Stimulated activated CD8-positive, alpha-beta memory T cell treated with anti-CD3 and anti-CD28 coated beads, Interleukin-7, amount 100 ng/mL, for 1 hour (primary cell): ENCODE results near the gene MAN2A2.

Experiments
- DNase-seq, 2 donors: peaks; one replicate each; pipeline ENCODE4 v3.0.0-alpha.2; 2020; ENCODE audit warnings: low read depth in 2 of 2

Gene MAN2A2

GRCh38 chr15:90902840-90903732 lies at the start of gene MAN2A2:
Gene MAN2A2, plus strand, starts transcription at chr15:90903302. Its CDS starts 906 bp downstream, at chr15:90904208.
- DNase-seq = peak; percentile 33 to 45

DNA sequence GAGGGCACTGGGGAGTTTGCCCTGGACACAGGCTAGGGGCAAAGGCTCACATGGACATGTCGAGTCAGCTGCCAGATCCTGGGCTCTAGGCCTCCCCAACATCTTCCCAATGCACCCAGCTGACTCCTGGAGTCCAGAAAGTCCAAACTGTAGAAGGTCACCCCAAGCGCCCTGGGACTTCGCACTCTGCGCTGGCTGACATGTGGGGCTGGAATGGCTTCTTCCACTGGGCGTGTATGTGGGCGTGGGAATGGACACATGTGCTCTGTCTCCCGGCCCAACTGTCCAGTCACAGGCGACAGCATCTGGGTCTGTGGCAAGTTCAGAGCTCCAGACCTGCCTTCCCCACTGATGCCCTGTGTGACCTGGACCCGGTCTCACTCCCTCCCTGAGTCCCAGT lies 48.0 kb upstream of the MAN2A2 start:
- DNase-seq = no peak

GRCh38 chr15:90857337-90857736 lies 45.8 kb upstream of the MAN2A2 start:
- no peak for DNase-seq

DNA sequence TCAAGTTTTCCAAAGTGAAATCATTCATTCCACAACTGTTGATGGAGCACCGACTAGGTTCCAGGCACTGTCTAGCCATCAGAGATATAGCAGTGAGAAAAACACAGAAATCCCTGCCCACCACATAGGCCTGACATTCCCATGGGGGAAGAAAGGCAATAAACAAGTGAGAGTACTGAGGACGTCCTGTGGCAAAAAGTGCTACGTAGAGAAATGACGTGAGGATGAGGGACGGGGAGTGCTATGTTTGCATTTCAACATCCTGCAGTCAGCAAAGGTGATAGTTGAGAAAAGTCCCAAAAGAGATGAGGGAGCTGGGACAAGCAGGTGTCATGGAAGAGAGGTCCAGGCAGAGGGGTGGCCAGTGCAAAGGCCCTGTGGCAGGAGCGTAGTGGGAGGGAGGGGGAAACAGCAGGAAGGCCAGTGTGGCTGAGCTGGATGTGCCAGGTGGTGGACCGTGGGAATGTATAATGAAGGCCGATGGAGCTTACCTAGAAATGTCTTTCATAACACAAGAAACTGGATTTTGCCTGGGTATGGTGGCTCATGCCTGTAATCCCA lies 45.1 kb upstream of the MAN2A2 start:
- DNase-seq = no peak

DNA sequence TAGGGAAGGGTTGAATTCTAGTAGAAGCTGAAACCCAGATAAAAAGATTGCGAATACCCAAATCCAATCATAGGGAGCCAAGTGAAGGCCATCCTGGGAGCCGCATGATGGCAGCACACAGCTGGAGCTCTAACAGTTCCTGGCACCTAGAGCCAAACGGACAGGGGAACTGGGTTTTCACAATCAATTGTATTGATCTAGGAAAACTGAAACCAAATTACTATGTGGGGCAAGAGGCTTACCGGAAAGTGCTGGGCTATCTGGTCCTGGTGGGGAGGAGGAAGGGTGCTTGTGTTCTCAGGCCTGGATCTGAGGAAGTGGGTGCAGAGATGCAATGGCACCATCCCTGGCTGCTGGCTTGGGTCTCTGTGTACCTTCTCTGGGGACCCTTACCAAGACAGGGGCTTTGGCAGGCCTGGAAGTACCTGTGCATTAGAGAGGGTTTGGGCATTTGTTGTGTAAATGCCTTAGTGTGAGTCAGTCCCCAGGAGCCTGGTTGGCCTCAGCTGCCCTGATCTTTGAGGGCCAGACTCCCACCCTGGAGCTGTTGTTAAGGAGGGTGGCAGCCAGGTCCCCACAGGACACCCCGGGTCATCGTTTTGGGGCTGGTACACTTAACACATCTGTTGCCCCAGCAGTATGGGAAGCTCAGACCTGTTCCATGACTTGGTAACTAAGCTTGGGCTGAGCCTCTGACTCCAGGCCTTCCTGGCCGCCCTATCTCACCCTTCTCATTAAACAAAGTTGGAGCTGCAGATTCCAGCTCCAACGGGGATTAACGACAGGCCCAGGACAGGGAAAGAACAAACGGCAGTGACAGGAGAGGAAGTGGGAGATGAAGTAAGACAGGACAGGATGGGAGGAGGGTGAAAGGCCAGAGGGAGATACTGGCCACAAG lies 43.6 kb upstream of the MAN2A2 start:
- DNase-seq = no peak

GRCh38 chr15:90860450-90860849 lies 42.7 kb upstream of the MAN2A2 start:
- no peak for DNase-seq

DNA sequence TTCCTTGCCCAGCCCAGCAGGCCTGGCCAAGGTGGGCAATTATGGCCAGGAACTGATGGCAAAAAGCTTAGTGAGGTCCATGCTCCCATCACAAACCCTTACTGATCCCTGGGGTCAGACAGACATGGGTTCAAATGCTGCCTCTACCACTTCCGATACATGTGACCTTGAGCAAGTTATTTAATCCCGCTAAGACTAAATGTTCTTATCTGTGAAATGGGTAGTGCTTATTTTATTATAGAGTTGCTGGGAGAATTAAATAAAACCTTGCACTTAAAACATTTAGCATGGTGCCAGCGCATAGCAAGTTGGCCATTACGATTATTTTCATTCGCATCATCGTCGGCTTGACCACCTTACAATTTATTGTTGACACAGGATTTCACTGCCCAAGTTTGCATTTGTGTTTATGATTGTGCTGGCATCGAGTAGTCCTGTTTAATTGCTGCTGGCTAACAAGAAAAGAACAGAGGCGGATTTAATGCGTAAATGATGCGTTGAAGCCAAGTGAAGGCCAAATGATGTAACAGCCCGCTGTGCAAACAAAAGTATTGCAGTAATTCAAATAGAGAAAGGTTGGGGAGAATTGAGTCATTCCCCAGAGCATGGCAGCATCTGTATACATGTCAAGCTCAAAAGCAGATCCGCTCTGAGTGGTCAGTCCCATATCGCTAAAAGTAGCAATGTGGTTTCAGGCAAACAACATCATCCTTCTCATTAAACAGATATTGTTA lies 42.0 kb upstream of the MAN2A2 start:
- no peak for DNase-seq

DNA sequence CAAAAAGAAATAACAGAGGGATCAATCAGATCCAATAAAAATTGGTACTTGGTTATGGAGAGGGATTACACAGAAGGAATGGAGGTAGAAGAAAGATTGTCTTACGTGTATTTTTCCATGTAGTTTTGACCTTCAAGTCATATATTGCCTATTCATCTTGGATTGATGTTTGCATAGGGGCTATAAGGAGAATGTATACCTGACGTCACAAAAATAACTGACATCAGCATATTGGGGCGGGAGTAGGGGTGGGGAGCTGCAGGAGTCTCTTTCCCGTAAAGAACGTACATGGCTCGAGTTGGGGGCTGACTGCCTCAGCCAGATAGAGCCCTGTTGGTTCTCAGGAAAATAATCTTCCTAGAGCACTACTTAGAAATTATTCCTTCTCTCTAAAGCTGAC lies 40.6 kb upstream of the MAN2A2 start:
- no peak for DNase-seq

DNA sequence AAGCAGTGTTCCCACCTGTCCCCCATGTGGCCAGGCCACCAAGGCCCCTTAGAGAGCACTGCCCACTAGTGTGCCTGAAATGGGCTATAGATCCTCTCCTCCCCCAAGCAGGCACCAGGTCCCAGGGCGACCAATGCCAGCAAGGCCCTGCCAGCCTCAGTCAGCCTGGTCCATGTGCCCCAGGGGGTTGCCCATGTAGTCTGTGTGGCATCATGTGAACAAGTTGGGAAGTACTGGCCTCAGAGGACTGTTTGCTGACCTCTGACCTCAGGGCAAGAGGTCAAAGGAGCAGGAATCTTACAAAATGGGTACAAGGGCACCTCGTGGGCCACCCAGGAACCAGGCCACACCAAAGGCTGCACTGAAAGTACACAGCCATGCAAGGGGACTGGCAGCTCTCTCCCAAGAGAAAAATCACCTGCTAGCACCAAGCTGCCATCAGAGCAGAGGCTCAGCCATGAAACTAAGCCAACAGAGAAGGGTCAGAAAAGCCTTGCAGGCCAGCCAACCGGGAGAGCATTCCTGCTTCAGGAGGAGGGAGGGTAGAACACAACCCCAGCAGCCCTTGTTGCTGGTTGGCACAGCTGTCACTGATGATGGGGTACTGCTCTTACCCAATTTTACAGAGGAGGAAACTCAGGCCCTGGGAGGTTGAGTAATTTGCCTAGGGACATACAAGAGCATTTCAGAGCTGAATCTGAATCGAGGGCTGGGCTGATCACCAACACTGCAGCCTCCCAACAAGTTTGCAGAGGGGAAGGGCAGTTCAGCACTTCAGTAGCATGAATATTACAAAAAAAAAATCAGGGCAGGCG lies 39.9 kb upstream of the MAN2A2 start:
- DNase-seq = no peak

- no peak for DNase-seq
These were observed 39.1 kb upstream of the MAN2A2 start for GRCh38 chr15:90863987-90864386.

DNA sequence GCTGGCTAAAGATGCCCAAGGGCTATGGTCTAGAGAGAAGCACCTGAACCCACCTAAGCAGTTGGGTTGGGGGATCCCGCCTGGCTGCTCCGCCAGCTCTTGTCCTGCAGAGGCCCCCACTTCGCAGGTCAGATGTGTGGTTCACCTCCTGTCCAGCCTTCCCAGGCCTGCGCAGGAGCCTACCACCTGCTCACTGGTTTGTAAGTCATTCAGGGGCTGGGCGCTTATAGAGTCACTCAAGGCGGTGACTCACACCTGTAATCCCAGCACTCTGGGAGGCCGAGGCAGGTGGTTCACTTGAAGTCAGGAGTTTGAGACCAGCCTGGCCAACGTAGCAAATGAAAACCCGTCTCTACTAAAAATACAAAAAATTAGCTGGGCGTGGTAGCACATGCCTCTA lies 38.6 kb upstream of the MAN2A2 start:
- DNase-seq = no peak

- DNase-seq = no peak
These were observed 37.4 kb upstream of the MAN2A2 start for GRCh38 chr15:90865702-90866101.

- DNase-seq = no peak
These were observed 36.9 kb upstream of the MAN2A2 start for GRCh38 chr15:90866161-90866715.

- no peak for DNase-seq
These were observed 36.3 kb upstream of the MAN2A2 start for GRCh38 chr15:90866800-90867199.

- DNase-seq = no peak
These were observed 34.8 kb upstream of the MAN2A2 start, which contains the start of gene FURIN for GRCh38 chr15:90868261-90868689. Gene FURIN, plus strand, starts transcription at chr15:90868588. Its CDS starts 7,153 bp downstream, at chr15:90875741.

GRCh38 chr15:90869140-90869541 lies 34.0 kb upstream of the MAN2A2 start:
- DNase-seq = no peak

DNA sequence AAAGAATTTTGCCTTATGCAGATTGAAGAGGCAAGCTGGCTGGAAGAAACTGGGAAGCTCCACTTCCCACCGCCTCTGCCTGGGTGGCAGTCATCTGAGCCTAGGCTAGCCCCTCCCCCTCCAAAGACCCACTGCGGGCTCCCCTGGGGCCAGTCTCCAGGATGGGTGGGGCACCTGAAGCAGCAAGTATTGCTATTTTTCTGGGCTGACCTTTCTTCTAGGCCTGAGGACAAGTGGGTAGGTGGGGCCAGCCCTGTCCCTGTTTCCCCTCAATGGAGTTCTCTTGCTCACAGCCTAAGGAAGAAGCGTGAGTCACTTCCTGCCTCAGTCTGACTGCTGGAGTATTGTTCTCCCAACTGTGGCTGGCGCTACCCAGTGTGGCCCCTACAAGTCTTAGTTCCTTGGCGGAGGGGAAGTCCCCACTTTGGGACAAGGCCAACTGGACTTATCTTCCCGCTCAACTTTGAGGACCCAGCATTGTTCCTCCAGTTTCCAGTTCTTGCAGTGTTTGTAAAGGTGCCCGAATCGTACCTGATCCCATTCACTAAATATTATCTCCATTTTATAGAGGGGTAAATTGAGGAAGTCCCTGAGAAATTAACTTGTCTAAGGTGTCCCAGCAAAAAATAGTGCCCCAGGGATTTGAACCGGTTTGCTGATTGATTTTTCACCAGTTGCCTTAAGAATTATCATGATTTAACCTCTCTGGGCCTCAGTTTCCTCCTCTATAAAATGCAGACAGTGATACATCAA lies 33.3 kb upstream of the MAN2A2 start:
- DNase-seq = no peak

DNA sequence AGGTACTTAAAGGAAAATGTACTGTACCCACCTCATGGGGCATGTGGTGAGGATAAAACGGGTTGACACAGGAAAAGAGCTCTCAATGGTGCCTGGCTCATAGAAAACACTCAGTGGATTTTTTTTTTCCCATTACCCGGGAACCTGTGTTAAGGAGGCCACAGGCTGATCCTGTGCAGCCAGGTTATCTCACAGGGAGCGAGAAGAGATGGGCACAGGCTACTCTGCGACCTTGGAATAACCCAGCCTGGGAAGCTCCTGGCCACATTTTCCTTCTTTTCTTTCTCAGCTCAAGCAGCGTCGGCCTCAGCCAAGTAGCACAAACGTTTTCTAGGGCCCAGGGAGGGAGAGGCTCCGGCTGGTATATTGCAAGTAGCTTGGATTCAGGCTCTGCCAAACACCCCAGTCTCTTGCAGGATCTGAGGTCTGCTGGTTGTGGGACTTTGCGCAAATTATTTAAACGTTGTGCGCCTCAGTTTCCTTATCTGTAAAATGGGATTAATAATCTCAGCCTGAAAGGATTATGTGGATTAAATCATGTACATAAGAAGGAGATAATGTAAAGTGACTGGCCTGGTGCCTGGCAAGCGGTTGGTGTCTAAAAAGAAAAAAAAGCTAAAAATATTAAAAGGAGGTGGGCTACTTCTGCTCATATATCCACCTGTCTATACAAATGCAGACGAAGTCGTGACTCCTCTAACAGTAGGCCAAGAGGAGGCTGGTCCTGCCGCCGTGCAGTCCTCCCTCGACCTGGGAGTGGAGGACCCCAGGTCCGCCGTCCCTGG lies 32.6 kb upstream of the MAN2A2 start:
- no peak for DNase-seq
